ENCODE results near the gene KRT34.

Gene KRT34

GRCh38 chr17:41411072-41411840 is 29.1 kb upstream of the KRT34 start:
- Mint-ChIP-seq H3K36me3 (ENCODE audit: low read depth) (no peaks in the 10 kb centered on the region), H3K4me3 (no peak overlapping the region), H3K27me3 (ENCODE audit: low read depth) (peaks cover 10% of the 10 kb centered on the region), H3K9me3 (no peaks in the 10 kb centered on the region), H3K27ac (no peak overlapping the region), H3K4me1 (peaks cover 5% of the 10 kb centered on the region)
- no peak for TF ChIP-seq CTCF (IDR thresholded peaks at IDR 0.05; ENCODE audit: unreplicated experiment in 3 of 3)

GRCh38 chr17:41407226-41407625 is 25.1 kb upstream of the KRT34 start:
- no peak overlapping the region for H3K27ac Mint-ChIP-seq
- no peaks in the 10 kb centered on the region for H3K36me3 Mint-ChIP-seq (ENCODE audit: low read depth)
- peaks cover 7% of the 10 kb centered on the region for H3K4me1 Mint-ChIP-seq
- no peak for TF ChIP-seq CTCF (IDR thresholded peaks at IDR 0.05; ENCODE audit: unreplicated experiment in 3 of 3)
- no peak overlapping the region for H3K4me3 Mint-ChIP-seq
- peaks cover 14% of the 10 kb centered on the region for H3K27me3 Mint-ChIP-seq (ENCODE audit: low read depth)
- no peaks in the 10 kb centered on the region for H3K9me3 Mint-ChIP-seq

GRCh38 chr17:41406205-41406604 is 24.1 kb upstream of the KRT34 start:
- peaks cover 7% of the 10 kb centered on the region for H3K4me1 Mint-ChIP-seq
- H3K36me3 Mint-ChIP-seq (ENCODE audit: low read depth), result no peaks in the 10 kb centered on the region
- no peaks in the 10 kb centered on the region for H3K9me3 Mint-ChIP-seq
- no peak for TF ChIP-seq CTCF (IDR thresholded peaks at IDR 0.05; ENCODE audit: unreplicated experiment in 3 of 3)
- H3K4me3 Mint-ChIP-seq, result no peak overlapping the region
- no peak overlapping the region for H3K27ac Mint-ChIP-seq
- H3K27me3 Mint-ChIP-seq (ENCODE audit: low read depth), result peaks cover 15% of the 10 kb centered on the region

- Mint-ChIP-seq H3K9me3 (no peaks in the 10 kb centered on the region), H3K4me3 (no peak overlapping the region), H3K36me3 (ENCODE audit: low read depth) (no peaks in the 10 kb centered on the region), H3K27ac (no peak overlapping the region), H3K4me1 (peaks cover 7% of the 10 kb centered on the region), H3K27me3 (ENCODE audit: low read depth) (peaks cover 15% of the 10 kb centered on the region)
- TF ChIP-seq CTCF (IDR thresholded peaks at IDR 0.05; ENCODE audit: unreplicated experiment in 3 of 3), result no peak
Measured at GRCh38 chr17:41404024-41404671, 22.0 kb upstream of the KRT34 start.

GRCh38 chr17:41403404-41404023 is 21.4 kb upstream of the KRT34 start:
- H3K4me3 Mint-ChIP-seq, result no peak overlapping the region
- no peaks in the 10 kb centered on the region for H3K9me3 Mint-ChIP-seq
- TF ChIP-seq CTCF (IDR thresholded peaks at IDR 0.05; ENCODE audit: unreplicated experiment in 3 of 3), result no peak

More at GRCh38 chr17:41403404-41404023, 21.4 kb upstream of the KRT34 start:
- H3K27ac Mint-ChIP-seq, result no peak overlapping the region
- H3K27me3 Mint-ChIP-seq (ENCODE audit: low read depth), result peaks cover 12% of the 10 kb centered on the region
- peaks cover 7% of the 10 kb centered on the region for H3K4me1 Mint-ChIP-seq
- no peaks in the 10 kb centered on the region for H3K36me3 Mint-ChIP-seq (ENCODE audit: low read depth)

Measured in nephron (organoid).